DND-41 (cell line): ENCODE results near the gene RNASET2.

Source experiments
- CTCF ChIP-seq: IDR thresholded peaks from 2 replicates; pipeline ENCODE4 v1.5.1; 2012; ENCODE audit warnings: borderline replicate concordance, low read length, moderate library complexity, mild to moderate bottlenecking; ENCODE audit not compliant: poor library complexity, severe bottlenecking; ENCODE audit errors: extremely low read depth
- EZH2 ChIP-seq: IDR thresholded peaks from 3 replicates; pipeline ENCODE4 v1.6.1; 2012; ENCODE audit warnings: borderline replicate concordance, low read depth, mild to moderate bottlenecking, moderate library complexity, low read length, inconsistent platforms; ENCODE audit not compliant: severe bottlenecking

DNA sequence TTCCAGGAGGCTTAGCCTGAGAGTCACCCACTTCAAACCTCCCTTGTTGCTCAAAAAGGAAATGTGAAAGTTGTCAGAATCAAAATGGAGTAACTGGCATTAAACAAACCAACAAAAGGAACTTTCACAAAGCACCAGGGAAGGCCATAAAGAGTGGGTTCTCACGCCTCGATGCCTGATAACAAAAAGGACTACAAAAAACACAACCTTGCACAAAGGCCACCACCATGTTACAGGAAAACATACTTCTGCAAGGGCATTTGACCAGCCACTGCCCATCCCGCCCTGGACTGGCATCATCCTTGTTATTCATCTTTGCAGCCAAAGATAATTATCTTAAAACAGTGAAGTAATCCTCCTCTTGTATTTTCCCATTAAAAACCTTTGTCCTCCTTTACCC is 34.8 kb downstream of the RNASET2 start:
- TF ChIP-seq CTCF (no peak), EZH2 (no peak)
